ENCODE results near the gene DNAAF9. TPM values are rescaled to one million over a fixed set of nuclear protein-coding genes. Genes with fewer than 3 reads are reported as not detected.
A peak's percentile ranks its signal among the peaks of the same experiment; 100 is the strongest.

DNAAF9 gene
- total RNA-seq, 2 donors from 2014 or later, result 24.5 to 27.7 TPM

DNA sequence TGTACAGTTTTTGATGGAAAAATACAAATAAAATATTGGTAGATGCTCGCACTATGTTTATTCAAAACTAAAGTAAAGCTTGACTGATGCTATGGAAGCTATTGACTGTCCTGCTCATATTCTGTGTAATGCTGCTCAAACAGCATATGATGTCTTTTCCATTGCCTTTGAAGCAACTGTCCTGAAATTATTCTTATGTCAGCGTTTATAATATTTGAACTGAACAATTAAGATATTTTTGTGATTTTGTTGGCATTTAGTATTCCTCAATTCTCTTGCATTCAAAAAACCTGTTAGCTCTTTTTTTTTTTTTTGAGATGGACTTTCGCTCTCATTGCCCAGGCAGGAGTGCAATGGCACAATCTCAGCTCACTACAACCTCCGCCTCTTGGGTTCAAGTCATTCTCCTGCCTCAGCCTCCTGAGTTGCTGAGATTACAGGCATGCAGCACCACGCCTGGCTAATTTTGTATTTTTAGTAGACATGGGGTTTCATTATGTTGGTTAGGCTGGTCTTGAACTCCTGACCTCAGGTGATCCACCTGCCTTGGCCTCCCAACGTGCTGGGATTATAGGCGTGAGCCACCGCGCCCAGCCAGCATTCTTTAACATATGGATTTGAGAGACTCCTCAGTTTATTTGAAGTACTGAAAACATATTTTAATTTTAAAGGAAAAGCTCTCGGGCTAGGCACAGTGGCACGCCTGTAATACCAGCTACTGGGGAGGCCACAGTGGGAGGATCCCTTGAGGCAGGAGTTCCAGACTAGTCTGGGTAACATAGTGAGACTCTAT lies 5.3 kb upstream of the DNAAF9 start:
- ATAC-seq (ENCODE audit: insufficient number of reproducible peaks, low FRiP score, low read depth) (no peak), DNase-seq (ENCODE audit: low spot score) (no peak)
- Histone ChIP-seq H3K36me3 (no peaks in the 10 kb centered on the region), H3K4me3 (no peak overlapping the region), H3K4me1 (ENCODE audit: control insufficient read depth in 1 of 2, low read depth in 2 of 2) (peaks cover 3 to 5% of the 10 kb centered on the region in 2 donors), H3K27me3 (replicated peaks; ENCODE audit: insufficient read depth) (no peaks in the 10 kb centered on the region), H3K9me3 (no peaks in the 10 kb centered on the region), H3K27ac (no peak overlapping the region)
- TF ChIP-seq, protein P1, sequence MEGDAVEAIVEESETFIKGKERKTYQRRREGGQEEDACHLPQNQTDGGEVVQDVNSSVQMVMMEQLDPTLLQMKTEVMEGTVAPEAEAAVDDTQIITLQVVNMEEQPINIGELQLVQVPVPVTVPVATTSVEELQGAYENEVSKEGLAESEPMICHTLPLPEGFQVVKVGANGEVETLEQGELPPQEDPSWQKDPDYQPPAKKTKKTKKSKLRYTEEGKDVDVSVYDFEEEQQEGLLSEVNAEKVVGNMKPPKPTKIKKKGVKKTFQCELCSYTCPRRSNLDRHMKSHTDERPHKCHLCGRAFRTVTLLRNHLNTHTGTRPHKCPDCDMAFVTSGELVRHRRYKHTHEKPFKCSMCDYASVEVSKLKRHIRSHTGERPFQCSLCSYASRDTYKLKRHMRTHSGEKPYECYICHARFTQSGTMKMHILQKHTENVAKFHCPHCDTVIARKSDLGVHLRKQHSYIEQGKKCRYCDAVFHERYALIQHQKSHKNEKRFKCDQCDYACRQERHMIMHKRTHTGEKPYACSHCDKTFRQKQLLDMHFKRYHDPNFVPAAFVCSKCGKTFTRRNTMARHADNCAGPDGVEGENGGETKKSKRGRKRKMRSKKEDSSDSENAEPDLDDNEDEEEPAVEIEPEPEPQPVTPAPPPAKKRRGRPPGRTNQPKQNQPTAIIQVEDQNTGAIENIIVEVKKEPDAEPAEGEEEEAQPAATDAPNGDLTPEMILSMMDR (IDR thresholded peaks at IDR 0.05), result no peak

DNA sequence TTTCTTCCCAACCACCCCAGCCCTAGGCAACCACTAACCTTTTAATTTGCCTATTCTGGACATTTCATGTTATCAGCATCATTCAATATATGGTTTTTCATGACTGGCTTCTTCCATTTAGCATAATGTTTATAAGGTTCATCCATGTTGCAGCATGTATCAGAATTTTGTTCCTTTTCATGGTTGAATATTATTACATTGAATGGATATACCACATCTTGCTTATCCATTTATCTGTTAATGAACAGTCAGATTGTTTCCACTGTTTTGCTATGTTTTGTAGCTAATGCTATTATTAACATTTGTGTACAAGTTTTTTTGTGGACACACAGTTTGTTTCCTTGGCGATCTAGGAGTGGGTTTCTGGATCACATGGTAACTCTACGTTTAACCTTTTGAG lies 3.0 kb upstream of the DNAAF9 start:
- peaks cover 3 to 11% of the 10 kb centered on the region in 2 donors for H3K4me1 ChIP-seq (ENCODE audit: control insufficient read depth in 1 of 2, low read depth in 2 of 2)
- no peak overlapping the region for H3K27ac ChIP-seq
- TF ChIP-seq, protein P1 (IDR thresholded peaks at IDR 0.05), result no peak
- H3K36me3 ChIP-seq, result no peaks in the 10 kb centered on the region
- no peak overlapping the region for H3K4me3 ChIP-seq
- no peak for DNase-seq (ENCODE audit: low spot score)
- ATAC-seq (ENCODE audit: insufficient number of reproducible peaks, low FRiP score, low read depth), result no peak
- no peaks in the 10 kb centered on the region for H3K9me3 ChIP-seq
- H3K27me3 ChIP-seq (replicated peaks; ENCODE audit: insufficient read depth), result no peaks in the 10 kb centered on the region

DNA sequence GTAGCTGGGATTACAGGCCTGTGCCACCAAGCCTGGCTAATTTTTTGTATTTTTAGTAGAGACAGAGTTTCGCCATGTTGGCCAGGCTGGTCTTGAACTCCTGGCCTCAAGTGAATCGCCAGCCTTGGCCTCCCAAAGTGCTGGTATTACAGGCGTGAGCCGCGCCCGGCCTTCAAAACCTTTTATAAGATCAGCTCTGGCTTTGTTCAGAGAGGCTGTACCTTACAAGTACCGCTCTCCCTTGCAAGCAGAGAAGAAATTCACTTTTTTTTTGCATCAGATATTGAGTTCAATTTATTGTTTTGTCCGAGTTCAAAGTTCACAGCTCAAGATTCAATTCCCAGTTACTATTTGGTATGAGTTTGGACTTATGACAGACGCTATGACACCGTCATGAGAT lies 1.9 kb upstream of the DNAAF9 start:
- Histone ChIP-seq H3K9me3 (no peaks in the 10 kb centered on the region), H3K4me1 (ENCODE audit: control insufficient read depth in 1 of 2, low read depth in 2 of 2) (peaks cover 3 to 18% of the 10 kb centered on the region in 2 donors), H3K4me3 (peak overlapping the region; percentile 87), H3K27me3 (replicated peaks; ENCODE audit: insufficient read depth) (no peaks in the 10 kb centered on the region), H3K36me3 (no peaks in the 10 kb centered on the region), H3K27ac (peak overlapping the region; percentile 74 to 83)
- DNase-seq (ENCODE audit: low spot score) (no peak), ATAC-seq (ENCODE audit: insufficient number of reproducible peaks, low FRiP score, low read depth) (no peak)
- TF ChIP-seq, protein P1 (IDR thresholded peaks at IDR 0.05), result no peak

- DNase-seq (ENCODE audit: low spot score), result peak; percentile 19
- TF ChIP-seq, protein P1 (IDR thresholded peaks at IDR 0.05), result no peak
- peak overlapping the region; percentile 83 to 87 for H3K27ac ChIP-seq
- H3K27me3 ChIP-seq (replicated peaks; ENCODE audit: insufficient read depth), result no peaks in the 10 kb centered on the region
- no peak for ATAC-seq (ENCODE audit: insufficient number of reproducible peaks, low FRiP score, low read depth)
- H3K9me3 ChIP-seq, result no peaks in the 10 kb centered on the region
- no peaks in the 10 kb centered on the region for H3K36me3 ChIP-seq
- H3K4me3 ChIP-seq, result peak overlapping the region; percentile 87
- H3K4me1 ChIP-seq (ENCODE audit: control insufficient read depth in 1 of 2, low read depth in 2 of 2), result peaks cover 3 to 19% of the 10 kb centered on the region in 2 donors
These were observed 535 bp upstream of the DNAAF9 start for GRCh38 chr20:3407771-3408637.

DNA sequence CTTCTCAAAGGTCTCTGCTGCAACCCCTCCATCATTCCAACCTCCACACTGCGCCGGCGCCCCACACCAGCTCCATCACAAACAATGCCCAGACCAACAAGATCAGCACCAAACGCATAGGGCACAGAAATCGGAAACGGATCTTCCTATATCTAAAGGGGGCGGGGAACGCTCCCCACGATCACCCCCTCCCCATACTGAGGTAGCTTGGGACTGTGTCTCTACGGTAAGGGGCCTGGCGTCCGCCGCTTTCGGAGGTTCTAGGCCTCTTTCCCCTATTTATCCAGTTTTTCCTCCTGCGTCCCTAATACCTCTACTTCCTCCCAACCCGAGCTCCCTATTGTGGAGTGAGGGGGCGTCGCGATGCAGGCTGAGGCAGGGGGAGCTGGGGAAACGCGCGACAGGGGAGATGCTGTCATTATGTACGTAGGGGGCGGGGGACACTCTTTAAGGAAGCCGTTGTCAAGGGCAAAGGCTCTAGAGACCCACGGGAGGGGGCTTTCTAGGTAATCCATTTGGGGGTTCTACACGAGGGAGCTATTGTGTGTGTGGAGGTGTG lies 909 bp downstream of the DNAAF9 start:
- H3K4me3 ChIP-seq, result peak overlapping the region; percentile 87
- no peaks in the 10 kb centered on the region for H3K27me3 ChIP-seq (replicated peaks; ENCODE audit: insufficient read depth)
- peak overlapping the region; percentile 83 to 84 for H3K27ac ChIP-seq
- H3K9me3 ChIP-seq, result no peaks in the 10 kb centered on the region
- TF ChIP-seq, protein P1 (IDR thresholded peaks at IDR 0.05), result no peak
- H3K36me3 ChIP-seq, result no peaks in the 10 kb centered on the region
- ATAC-seq (ENCODE audit: insufficient number of reproducible peaks, low FRiP score, low read depth), result no peak
- peaks cover 3 to 27% of the 10 kb centered on the region in 2 donors for H3K4me1 ChIP-seq (ENCODE audit: control insufficient read depth in 1 of 2, low read depth in 2 of 2)
- no peak for DNase-seq (ENCODE audit: low spot score)
